ENCODE measurements around the gene ACSBG1.

Gene ACSBG1

DNA sequence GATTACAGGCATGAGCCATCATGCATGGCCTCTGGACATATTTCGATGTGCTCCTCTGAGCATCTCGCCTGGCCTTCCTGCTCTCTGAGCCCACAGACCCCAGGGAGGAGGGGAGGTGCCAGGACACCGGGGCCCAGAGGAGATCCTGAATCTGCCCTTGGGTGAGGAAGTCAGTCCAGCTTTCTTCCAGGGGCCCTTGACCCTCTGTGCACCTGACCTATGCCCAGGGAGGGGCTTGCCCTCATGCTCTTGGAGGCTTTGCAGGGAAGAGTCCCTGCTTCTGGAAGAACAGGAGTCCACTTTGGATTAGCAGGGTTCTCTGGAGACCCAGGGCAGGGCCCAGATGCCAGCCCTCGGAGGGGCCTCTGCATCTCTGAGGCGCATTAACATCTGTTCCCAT, 1.4 kb downstream of the ACSBG1 start:
- TF ChIP-seq, protein P1, sequence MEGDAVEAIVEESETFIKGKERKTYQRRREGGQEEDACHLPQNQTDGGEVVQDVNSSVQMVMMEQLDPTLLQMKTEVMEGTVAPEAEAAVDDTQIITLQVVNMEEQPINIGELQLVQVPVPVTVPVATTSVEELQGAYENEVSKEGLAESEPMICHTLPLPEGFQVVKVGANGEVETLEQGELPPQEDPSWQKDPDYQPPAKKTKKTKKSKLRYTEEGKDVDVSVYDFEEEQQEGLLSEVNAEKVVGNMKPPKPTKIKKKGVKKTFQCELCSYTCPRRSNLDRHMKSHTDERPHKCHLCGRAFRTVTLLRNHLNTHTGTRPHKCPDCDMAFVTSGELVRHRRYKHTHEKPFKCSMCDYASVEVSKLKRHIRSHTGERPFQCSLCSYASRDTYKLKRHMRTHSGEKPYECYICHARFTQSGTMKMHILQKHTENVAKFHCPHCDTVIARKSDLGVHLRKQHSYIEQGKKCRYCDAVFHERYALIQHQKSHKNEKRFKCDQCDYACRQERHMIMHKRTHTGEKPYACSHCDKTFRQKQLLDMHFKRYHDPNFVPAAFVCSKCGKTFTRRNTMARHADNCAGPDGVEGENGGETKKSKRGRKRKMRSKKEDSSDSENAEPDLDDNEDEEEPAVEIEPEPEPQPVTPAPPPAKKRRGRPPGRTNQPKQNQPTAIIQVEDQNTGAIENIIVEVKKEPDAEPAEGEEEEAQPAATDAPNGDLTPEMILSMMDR (IDR thresholded peaks at IDR 0.05; ENCODE audit: extremely low read depth, missing control alignments), result no peak
- DNase-seq (ENCODE audit: low spot score), result no peak

DNA sequence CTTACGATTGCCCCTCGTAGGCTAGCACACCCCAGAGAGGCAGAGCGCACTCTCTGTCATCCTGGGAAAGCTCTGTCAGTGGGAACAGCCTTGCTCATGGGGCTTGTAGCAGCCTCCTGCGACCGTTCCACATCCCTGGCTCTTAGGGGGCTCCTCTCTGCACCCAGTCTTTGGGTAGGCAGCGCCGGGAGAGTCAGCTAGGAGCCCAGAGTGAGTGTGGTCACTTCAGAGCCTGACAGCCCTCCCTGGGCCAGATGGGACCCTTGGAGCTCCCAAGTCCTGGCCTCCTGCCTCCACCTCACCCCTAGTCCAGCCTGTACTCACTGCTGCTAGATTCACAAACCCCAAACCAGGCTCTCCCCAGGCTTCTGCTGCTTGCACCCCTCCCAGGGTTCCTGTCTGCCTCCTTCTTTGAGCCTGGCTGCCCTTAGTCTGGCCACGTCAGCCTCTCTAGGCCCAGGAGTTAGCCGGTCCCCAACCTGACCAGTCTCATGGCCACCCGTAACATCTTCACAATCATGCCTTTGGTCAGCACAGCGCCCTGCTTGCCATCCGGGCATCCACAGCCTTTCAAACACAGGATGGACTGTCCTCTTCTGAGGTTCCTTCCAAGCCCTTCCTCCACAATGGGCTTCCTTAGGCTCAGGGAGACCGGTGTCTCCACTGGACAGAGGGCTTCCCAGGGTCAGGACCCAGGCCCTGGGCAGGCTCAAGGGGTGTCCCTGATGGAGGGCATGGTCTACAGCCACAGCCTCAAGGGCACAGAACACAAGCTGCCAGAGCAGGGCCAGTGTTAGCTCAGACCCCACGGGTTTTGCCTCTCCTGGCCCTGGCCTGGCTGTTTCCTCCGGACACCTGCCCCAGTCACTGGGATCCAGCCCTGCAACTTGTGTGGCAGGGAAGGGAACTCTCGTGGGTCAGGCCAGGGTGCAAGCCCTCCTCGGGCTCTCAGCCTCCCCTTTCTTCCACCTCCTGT, 4.6 kb downstream of the ACSBG1 start:
- TF ChIP-seq, protein P1 (IDR thresholded peaks at IDR 0.05; ENCODE audit: extremely low read depth, missing control alignments), result no peak
- no peak for DNase-seq (ENCODE audit: low spot score)

DNA sequence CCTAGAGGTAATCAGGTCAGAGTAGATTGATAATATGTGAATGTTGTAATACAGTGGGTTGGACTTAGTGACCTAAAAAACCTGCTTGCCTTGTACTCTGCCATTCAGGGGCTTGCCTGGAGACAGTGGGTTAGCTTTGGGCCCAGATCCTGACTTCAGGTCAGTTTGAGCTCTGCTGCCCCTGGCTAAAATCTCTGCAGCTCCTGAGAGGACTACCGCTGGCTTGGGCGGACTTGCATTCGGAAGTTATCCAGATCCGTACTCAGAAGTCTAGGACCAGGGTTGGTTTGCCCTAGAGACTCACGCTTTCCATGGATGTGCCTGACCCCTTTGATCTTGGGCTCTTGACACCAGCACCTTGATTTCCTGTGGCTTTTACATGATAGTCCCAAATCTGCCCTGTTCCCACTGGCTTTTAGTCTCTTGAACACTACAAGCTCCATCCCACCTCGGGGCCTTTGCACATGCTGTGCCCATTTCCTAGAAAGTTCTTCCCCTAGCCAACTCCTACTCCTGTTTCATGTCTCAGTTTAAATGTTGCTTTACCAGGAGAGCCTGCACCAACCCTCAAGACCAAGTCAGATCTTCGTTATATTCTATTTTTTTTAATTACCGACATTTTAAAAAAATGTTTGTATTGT, 5.9 kb downstream of the ACSBG1 start:
- DNase-seq (ENCODE audit: low spot score), result no peak
- TF ChIP-seq, protein P1 (IDR thresholded peaks at IDR 0.05; ENCODE audit: extremely low read depth, missing control alignments), result no peak

DNA sequence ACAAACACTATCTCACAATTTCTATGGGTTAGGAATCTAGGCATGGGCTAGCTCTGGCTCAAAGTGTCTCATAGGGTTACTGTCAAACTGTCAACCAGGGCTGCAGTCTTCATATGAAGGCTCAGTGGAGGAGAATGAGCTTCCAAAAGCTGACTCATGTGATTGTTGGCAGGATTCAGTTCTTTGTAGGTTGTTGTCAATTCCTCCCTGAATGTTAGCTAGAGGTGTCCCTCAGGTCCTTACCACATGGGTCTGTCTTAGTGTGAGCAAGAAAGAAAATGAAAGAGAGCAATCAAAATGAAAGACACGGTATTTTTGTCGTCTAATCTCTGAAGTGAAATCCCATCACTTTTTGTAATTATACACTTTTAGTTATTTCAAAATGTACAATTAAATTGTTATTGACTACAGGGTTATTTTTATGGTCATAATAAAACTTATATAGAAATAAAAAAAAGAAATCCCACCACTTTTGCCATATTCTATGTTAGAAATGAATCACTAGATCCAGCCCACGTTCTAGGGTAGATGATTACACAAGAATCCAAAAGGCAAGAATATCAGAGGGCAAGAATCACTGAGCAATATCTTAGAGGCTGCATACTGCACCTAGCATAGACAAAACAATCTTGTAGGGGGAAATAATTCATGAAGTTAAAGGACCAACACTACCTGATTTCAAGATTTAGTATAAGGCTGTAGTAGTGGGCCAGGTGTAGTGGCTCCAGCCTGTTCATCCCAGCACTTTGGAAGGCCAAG, 8.4 kb downstream of the ACSBG1 start:
- peak; percentile 60 for DNase-seq (ENCODE audit: low spot score)
- TF ChIP-seq, protein P1 (IDR thresholded peaks at IDR 0.05; ENCODE audit: extremely low read depth, missing control alignments), result no peak

DNA sequence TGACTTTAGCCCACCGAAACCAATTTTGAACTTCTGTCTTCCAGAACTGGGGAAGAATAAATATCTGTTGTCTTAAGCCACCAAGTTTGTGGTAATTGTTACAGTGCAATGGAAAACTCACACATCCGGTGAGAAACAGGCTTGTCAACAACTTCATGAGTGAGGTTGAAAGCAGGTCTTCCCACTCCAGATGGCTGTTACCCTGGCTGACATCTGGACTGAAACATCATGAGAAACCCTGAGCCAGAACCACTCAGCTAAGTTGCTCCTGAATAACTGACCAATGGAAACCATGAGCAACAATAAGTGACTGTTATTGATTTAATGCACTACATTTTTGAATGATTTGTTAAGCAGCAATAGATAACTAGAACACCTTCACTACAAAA, 10.3 kb downstream of the ACSBG1 start:
- TF ChIP-seq, protein P1 (IDR thresholded peaks at IDR 0.05; ENCODE audit: extremely low read depth, missing control alignments), result no peak

DNA sequence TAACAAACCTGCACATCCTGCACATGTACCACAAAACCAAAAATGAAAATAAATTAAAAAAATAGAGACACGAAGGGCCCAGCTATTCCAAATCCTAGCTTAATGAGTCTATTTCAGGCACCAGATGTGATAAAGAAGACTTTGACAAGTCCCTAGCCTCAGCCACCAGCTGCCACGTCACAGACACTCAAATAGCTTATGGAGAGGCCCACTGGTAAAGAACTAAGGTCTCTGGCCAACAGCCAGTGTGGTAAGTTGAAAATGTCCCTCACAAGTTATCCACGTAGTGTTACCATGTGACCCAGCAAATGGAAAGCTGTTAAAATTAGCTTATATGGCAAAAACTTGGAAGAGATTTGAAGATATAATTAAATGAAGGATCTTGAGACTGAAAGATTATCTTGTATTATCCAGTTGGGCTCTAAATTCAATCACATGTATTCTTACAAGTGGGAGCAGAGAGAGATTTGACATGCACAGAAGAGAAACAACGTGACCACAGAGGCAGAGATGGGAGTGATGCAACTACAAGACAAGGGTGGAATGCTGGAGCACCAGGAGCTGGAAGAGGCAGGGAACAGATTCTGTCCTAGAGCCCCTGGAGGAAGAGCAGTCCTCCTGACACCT, 10.9 kb downstream of the ACSBG1 start:
- DNase-seq (ENCODE audit: low spot score), result no peak
- TF ChIP-seq, protein P1 (IDR thresholded peaks at IDR 0.05; ENCODE audit: extremely low read depth, missing control alignments), result no peak

More for the DNA sequence above, 10.3 kb downstream of the ACSBG1 start:
- no peak for DNase-seq (ENCODE audit: low spot score)

Data from GM20000 (cell line).